NT2/D1 (cell line): Measurements from ENCODE around the gene RPL22L1.

Experiments used
- SUZ12 ChIP-seq: IDR thresholded peaks from 2 replicates; pipeline ENCODE4 v1.6.1; 2011; ENCODE audit not compliant: insufficient read length, insufficient read depth; ENCODE audit errors: extremely low read depth
- ZNF274 ChIP-seq: IDR thresholded peaks from 2 replicates; pipeline ENCODE4 v1.6.1; 2011; ENCODE audit warnings: mild to moderate bottlenecking, low read depth, low read length

GRCh38 chr3:170910542-170910941, 40.5 kb upstream of the RPL22L1 start:
- no peak for TF ChIP-seq SUZ12
- no peak for TF ChIP-seq ZNF274
